HEK293 (cell line): ENCODE data around the gene ZYX.

ENCODE experiments used
- BCL11A ChIP-seq: fragments of 450-650 bp; formaldehyde crosslinking; IDR thresholded peaks from 2 replicates; pipeline ENCODE4 v1.5.1; 2016; ENCODE audit warnings: low read depth, missing biosample characterization, missing genetic modification characterization
- IKZF3 ChIP-seq: fragments of 450-650 bp; IDR thresholded peaks from 2 replicates; pipeline ENCODE4 v1.5.0; 2018; ENCODE audit warnings: missing biosample characterization, mild to moderate bottlenecking, missing genetic modification characterization, moderate library complexity
- KLF16 ChIP-seq: fragments of 450-650 bp; formaldehyde crosslinking; IDR thresholded peaks from 2 replicates; pipeline ENCODE4 v1.5.1; 2017; ENCODE audit warnings: missing biosample characterization, missing genetic modification characterization
- KLF17 ChIP-seq: fragments of 450-650 bp; formaldehyde crosslinking; IDR thresholded peaks from 2 replicates; pipeline ENCODE4 v1.5.1; 2016; ENCODE audit warnings: missing biosample characterization, missing genetic modification characterization
- PBX3 ChIP-seq: sonication (generic); formaldehyde crosslinking; IDR thresholded peaks from 2 replicates; pipeline ENCODE4 v1.8.1; 2022; ENCODE audit warnings: mild to moderate bottlenecking, moderate library complexity, missing genetic modification reagents
- RBAK ChIP-seq: fragments of 450-650 bp; formaldehyde crosslinking; IDR thresholded peaks from 2 replicates; pipeline ENCODE4 v1.5.1; 2016; ENCODE audit warnings: missing biosample characterization, missing genetic modification characterization
- REST ChIP-seq: fragments of 450-650 bp; formaldehyde crosslinking; IDR thresholded peaks from 2 replicates; pipeline ENCODE4 v1.5.1; 2016; ENCODE audit warnings: missing biosample characterization, missing genetic modification characterization
- SCRT1 ChIP-seq: fragments of 450-650 bp; formaldehyde crosslinking; IDR thresholded peaks from 2 replicates; pipeline ENCODE4 v1.5.1; 2016; ENCODE audit warnings: missing biosample characterization, missing genetic modification characterization, borderline replicate concordance
- SP2 ChIP-seq: fragments of 450-650 bp; formaldehyde crosslinking; IDR thresholded peaks from 2 replicates; pipeline ENCODE4 v1.5.1; 2016; ENCODE audit warnings: missing biosample characterization, missing genetic modification characterization
- SP7 ChIP-seq: fragments of 450-650 bp; formaldehyde crosslinking; IDR thresholded peaks from 2 replicates; pipeline ENCODE4 v1.5.1; 2016; ENCODE audit warnings: missing biosample characterization, missing genetic modification characterization
- ZBTB10 ChIP-seq: fragments of 450-650 bp; formaldehyde crosslinking; IDR thresholded peaks from 2 replicates; pipeline ENCODE4 v1.5.1; 2016; ENCODE audit warnings: missing biosample characterization, missing genetic modification characterization
- ZBTB7A ChIP-seq: fragments of 450-650 bp; formaldehyde crosslinking; IDR thresholded peaks from 2 replicates; pipeline ENCODE4 v1.5.1; 2016; ENCODE audit warnings: low read depth, missing biosample characterization, missing genetic modification characterization
- ZNF10 ChIP-seq: fragments of 450-650 bp; formaldehyde crosslinking; IDR thresholded peaks from 2 replicates; pipeline ENCODE4 v1.5.1; 2017; ENCODE audit warnings: missing biosample characterization, missing genetic modification characterization
- ZNF112 ChIP-seq: fragments of 450-650 bp; formaldehyde crosslinking; IDR thresholded peaks from 2 replicates; pipeline ENCODE4 v1.5.0; 2017; ENCODE audit warnings: missing biosample characterization, missing genetic modification characterization
- ZNF23 ChIP-seq: fragments of 450-650 bp; formaldehyde crosslinking; IDR thresholded peaks from 2 replicates; pipeline ENCODE4 v1.5.1; 2016; ENCODE audit warnings: missing biosample characterization, missing genetic modification characterization, borderline replicate concordance
- ZNF24 ChIP-seq: fragments of 450-650 bp; formaldehyde crosslinking; IDR thresholded peaks from 2 replicates; pipeline ENCODE4 v1.5.1; 2016; ENCODE audit warnings: missing biosample characterization, missing genetic modification characterization
- ZNF266 ChIP-seq: fragments of 450-650 bp; formaldehyde crosslinking; IDR thresholded peaks from 2 replicates; pipeline ENCODE4 v1.5.1; 2016; ENCODE audit warnings: missing biosample characterization, missing genetic modification characterization, low read depth
- ZNF341 ChIP-seq: fragments of 450-650 bp; formaldehyde crosslinking; IDR thresholded peaks from 2 replicates; pipeline ENCODE4; 2016; ENCODE audit warnings: low read depth, missing biosample characterization, missing genetic modification characterization
- ZNF391 ChIP-seq: fragments of 450-650 bp; formaldehyde crosslinking; IDR thresholded peaks from 2 replicates; pipeline ENCODE4 v1.5.1; 2016; ENCODE audit warnings: low read depth, missing biosample characterization, missing genetic modification characterization, borderline replicate concordance
- ZNF404 ChIP-seq: fragments of 450-650 bp; formaldehyde crosslinking; IDR thresholded peaks from 2 replicates; pipeline ENCODE4 v1.5.1; 2017; ENCODE audit warnings: missing biosample characterization, missing genetic modification characterization
- ZNF423 ChIP-seq: fragments of 450-650 bp; formaldehyde crosslinking; IDR thresholded peaks from 2 replicates; pipeline ENCODE4 v1.5.1; 2016; ENCODE audit warnings: missing biosample characterization, missing genetic modification characterization
- ZNF433 ChIP-seq: fragments of 450-650 bp; formaldehyde crosslinking; IDR thresholded peaks from 2 replicates; pipeline ENCODE4 v1.5.1; 2016; ENCODE audit warnings: missing biosample characterization, missing genetic modification characterization, low read depth
- ZNF561 ChIP-seq: fragments of 450-650 bp; IDR thresholded peaks from 2 replicates; pipeline ENCODE4 v1.5.1; 2018; ENCODE audit warnings: missing biosample characterization, missing genetic modification characterization, borderline replicate concordance
- ZNF585B ChIP-seq: fragments of 450-650 bp; formaldehyde crosslinking; IDR thresholded peaks from 2 replicates; pipeline ENCODE4 v1.5.1; 2016; ENCODE audit warnings: missing biosample characterization, missing genetic modification characterization
- ZNF629 ChIP-seq: fragments of 450-650 bp; formaldehyde crosslinking; IDR thresholded peaks from 2 replicates; pipeline ENCODE4 v1.5.1; 2017; ENCODE audit warnings: missing biosample characterization, missing genetic modification characterization
- ZNF701 ChIP-seq: fragments of 450-650 bp; formaldehyde crosslinking; IDR thresholded peaks from 2 replicates; pipeline ENCODE4 v1.5.1; 2016; ENCODE audit warnings: missing biosample characterization, missing genetic modification characterization
- ZNF777 ChIP-seq: fragments of 450-650 bp; formaldehyde crosslinking; IDR thresholded peaks from 2 replicates; pipeline ENCODE4 v1.5.1; 2017; ENCODE audit warnings: missing biosample characterization, missing genetic modification characterization, borderline replicate concordance
- ZNF792 ChIP-seq: fragments of 450-650 bp; formaldehyde crosslinking; IDR thresholded peaks from 2 replicates; pipeline ENCODE4 v1.5.1; 2016; ENCODE audit warnings: missing biosample characterization, missing genetic modification characterization
- ZNF843 ChIP-seq: fragments of 450-650 bp; formaldehyde crosslinking; IDR thresholded peaks from 2 replicates; pipeline ENCODE4 v1.5.1; 2016; ENCODE audit warnings: missing biosample characterization, missing genetic modification characterization
- ZSCAN5A ChIP-seq: fragments of 450-650 bp; formaldehyde crosslinking; IDR thresholded peaks from 2 replicates; pipeline ENCODE4 v1.5.1; 2016; ENCODE audit warnings: missing biosample characterization, missing genetic modification characterization
- ZXDB ChIP-seq: fragments of 450-650 bp; formaldehyde crosslinking; IDR thresholded peaks from 2 replicates; pipeline ENCODE4 v1.5.1; 2016; ENCODE audit warnings: missing biosample characterization, missing genetic modification characterization

The ZYX gene

GRCh38 chr7:143380646-143381426 is at the start of gene ZYX (continued):
- no peak for TF ChIP-seq ZBTB7A (tag by site-specific recombination)
- no peak for TF ChIP-seq SCRT1
- TF ChIP-seq ZNF792 (tag by site-specific recombination) = no peak
- TF ChIP-seq ZNF561 = 0 out of 2 replicates have a peak, but pooled peaks have one; percentile 57
- peak; percentile 72 for TF ChIP-seq ZNF629 (tag by site-specific recombination)
- peak; percentile 76 for TF ChIP-seq SP7 (tag by site-specific recombination)
- no peak; the same call in 1 of the 2 replicates for TF ChIP-seq BCL11A (tag by site-specific recombination)
- peak; percentile 48; the same call in 1 of the 2 replicates for TF ChIP-seq IKZF3
- TF ChIP-seq RBAK = no peak
- peak; percentile 80 for TF ChIP-seq KLF17 (tag by site-specific recombination)
- TF ChIP-seq ZNF391 (tag by site-specific recombination) = no peak; the same call in 1 of the 2 replicates
- no peak for TF ChIP-seq ZNF112 (tag by site-specific recombination)
- TF ChIP-seq ZNF777 = 0 out of 2 replicates have a peak, but pooled peaks have one; percentile 62
- peak; percentile 41; the same call in 1 of the 2 replicates for TF ChIP-seq ZNF423 (tag by site-specific recombination)
- TF ChIP-seq ZNF266 (tag by site-specific recombination) = no peak
- no peak for TF ChIP-seq ZNF433
- peak; percentile 96 for TF ChIP-seq ZBTB10 (tag by site-specific recombination)
- no peak for TF ChIP-seq ZSCAN5A
- no peak for TF ChIP-seq ZNF585B
- no peak for TF ChIP-seq REST (tag by site-specific recombination)
- TF ChIP-seq ZNF843 = 0 out of 2 replicates have a peak, but pooled peaks have one; percentile 21
- peak; percentile 67 for TF ChIP-seq KLF16 (tag by site-specific recombination)
- no peak for TF ChIP-seq ZNF404 (tag by site-specific recombination)
- TF ChIP-seq ZNF10 (tag by site-specific recombination) = no peak
- no peak for TF ChIP-seq ZNF701 (tag by site-specific recombination)
- TF ChIP-seq PBX3 (CRISPR knock-in tag) = 0 out of 2 replicates have a peak, but pooled peaks have one; percentile 27
- TF ChIP-seq ZNF23 (tag by site-specific recombination) = no peak
- peak; percentile 91 for TF ChIP-seq SP2 (tag by site-specific recombination)
- peak; percentile 76; the same call in 1 of the 2 replicates for TF ChIP-seq ZXDB (tag by site-specific recombination)
- peak; percentile 77 for TF ChIP-seq ZNF341 (tag by site-specific recombination)
- TF ChIP-seq ZNF24 = no peak
